Measurements from ENCODE around the gene CYP2J2.

CYP2J2 gene

GRCh38 chr1:59947047-59947938 lies 20.7 kb upstream of the CYP2J2 start:
- Mint-ChIP-seq H3K27me3 (ENCODE audit: low read depth, poor library complexity) (peaks cover 14% of the 10 kb centered on the region), H3K4me1 (no peaks in the 10 kb centered on the region), H3K36me3 (ENCODE audit: low read depth) (no peaks in the 10 kb centered on the region), H3K9me3 (no peaks in the 10 kb centered on the region), H3K27ac (no peak overlapping the region), H3K4me3 (no peak overlapping the region)
- DNase-seq: peak; percentile 59
- TF ChIP-seq CTCF (IDR thresholded peaks at IDR 0.05): peak; percentile 92

GRCh38 chr1:59945790-59946189 lies 19.2 kb upstream of the CYP2J2 start:
- H3K4me1 Mint-ChIP-seq: no peaks in the 10 kb centered on the region
- H3K36me3 Mint-ChIP-seq (ENCODE audit: low read depth): no peaks in the 10 kb centered on the region
- H3K27ac Mint-ChIP-seq: no peak overlapping the region
- H3K9me3 Mint-ChIP-seq: no peaks in the 10 kb centered on the region
- DNase-seq: no peak
- TF ChIP-seq CTCF (IDR thresholded peaks at IDR 0.05): no peak
- peaks cover 14% of the 10 kb centered on the region for H3K27me3 Mint-ChIP-seq (ENCODE audit: low read depth, poor library complexity)
- H3K4me3 Mint-ChIP-seq: no peak overlapping the region

GRCh38 chr1:59939393-59939792 lies 12.8 kb upstream of the CYP2J2 start:
- no peak for DNase-seq
- Mint-ChIP-seq H3K4me3 (no peak overlapping the region), H3K36me3 (ENCODE audit: low read depth) (no peaks in the 10 kb centered on the region), H3K9me3 (peaks cover 13% of the 10 kb centered on the region), H3K4me1 (no peaks in the 10 kb centered on the region), H3K27ac (no peak overlapping the region), H3K27me3 (ENCODE audit: low read depth, poor library complexity) (peaks cover 16% of the 10 kb centered on the region)
- no peak for TF ChIP-seq CTCF (IDR thresholded peaks at IDR 0.05)

- Mint-ChIP-seq H3K4me1 (no peaks in the 10 kb centered on the region), H3K4me3 (no peak overlapping the region), H3K27me3 (ENCODE audit: low read depth, poor library complexity) (peaks cover 24% of the 10 kb centered on the region), H3K27ac (no peak overlapping the region), H3K36me3 (ENCODE audit: low read depth) (no peaks in the 10 kb centered on the region), H3K9me3 (peaks cover 13% of the 10 kb centered on the region)
- TF ChIP-seq CTCF (IDR thresholded peaks at IDR 0.05): no peak
- DNase-seq: no peak
Measured at GRCh38 chr1:59937636-59938210, 11.2 kb upstream of the CYP2J2 start.

- no peak overlapping the region for H3K4me3 Mint-ChIP-seq
- H3K27me3 Mint-ChIP-seq (ENCODE audit: low read depth, poor library complexity): peaks cover 26% of the 10 kb centered on the region
- H3K9me3 Mint-ChIP-seq: peaks cover 13% of the 10 kb centered on the region
- no peaks in the 10 kb centered on the region for H3K4me1 Mint-ChIP-seq
- no peaks in the 10 kb centered on the region for H3K36me3 Mint-ChIP-seq (ENCODE audit: low read depth)
- TF ChIP-seq CTCF (IDR thresholded peaks at IDR 0.05): no peak
- no peak for DNase-seq
- H3K27ac Mint-ChIP-seq: no peak overlapping the region
Measured at GRCh38 chr1:59936358-59936821, 9.8 kb upstream of the CYP2J2 start.
